T-helper 22 cell (primary cell): ENCODE measurements around the gene LOC128125822.

Source experiments
- DNase-seq: peaks from one replicate; pipeline ENCODE4 v3.0.0-alpha.2; 2020; ENCODE audit warnings: low read depth

LOC128125822 gene

GRCh38 chr6:63556369-63556768, 15.9 kb upstream of the LOC128125822 start:
- DNase-seq = no peak

GRCh38 chr6:63558278-63558677, 14.0 kb upstream of the LOC128125822 start:
- DNase-seq = no peak

GRCh38 chr6:63560801-63561287, 11.4 kb upstream of the LOC128125822 start:
- no peak for DNase-seq

- DNase-seq = no peak
These were observed 11.0 kb upstream of the LOC128125822 start for GRCh38 chr6:63561288-63561687.

- no peak for DNase-seq
These were observed 9.0 kb upstream of the LOC128125822 start for GRCh38 chr6:63563235-63563634.

GRCh38 chr6:63565058-63565726, 7.1 kb upstream of the LOC128125822 start:
- DNase-seq = no peak

GRCh38 chr6:63565727-63566596, 6.3 kb upstream of the LOC128125822 start:
- DNase-seq = no peak

GRCh38 chr6:63567966-63568365, 4.3 kb upstream of the LOC128125822 start:
- DNase-seq = no peak

GRCh38 chr6:63571361-63572043, 778 bp upstream of the LOC128125822 start:
- peak; percentile 33 for DNase-seq

GRCh38 chr6:63572747-63573075, 431 bp downstream of the LOC128125822 start:
- DNase-seq = no peak

GRCh38 chr6:63573076-63573898, 1.0 kb downstream of the LOC128125822 start:
- DNase-seq = peak; percentile 51

- DNase-seq = peak; percentile 23
These were observed 1.7 kb downstream of the LOC128125822 start for GRCh38 chr6:63573899-63574553.

- no peak for DNase-seq
These were observed 2.2 kb downstream of the LOC128125822 start for GRCh38 chr6:63574554-63574900.

GRCh38 chr6:63576147-63576772, 4.0 kb downstream of the LOC128125822 start:
- no peak for DNase-seq

GRCh38 chr6:63576985-63577712, 4.9 kb downstream of the LOC128125822 start:
- DNase-seq = no peak

- DNase-seq = no peak
These were observed 6.5 kb downstream of the LOC128125822 start for GRCh38 chr6:63578757-63579156.

GRCh38 chr6:63579937-63580703, 7.8 kb downstream of the LOC128125822 start:
- DNase-seq = no peak

- DNase-seq = no peak
These were observed 8.4 kb downstream of the LOC128125822 start for GRCh38 chr6:63580704-63580961.

- no peak for DNase-seq
These were observed 9.2 kb downstream of the LOC128125822 start for GRCh38 chr6:63581355-63582013.
